Measurements from ENCODE around the gene MYO1D.

The MYO1D gene

GRCh38 chr17:32793841-32794240 lies 83.1 kb downstream of the MYO1D start:
- Histone ChIP-seq H3K9me3 (replicated peaks in 1 of 2; ENCODE audit: control insufficient read depth in 2 of 2, insufficient read depth in 1 of 2, low read depth in 1 of 2, low read length in 2 of 2) (no peaks in the 10 kb centered on the region), H3K14ac (ENCODE audit: low read length) (no peak overlapping the region), H3K9ac (ENCODE audit: low read depth, low read length, poor library complexity) (no peak overlapping the region), H3K4me2 (ENCODE audit: insufficient read depth, low read length, poor library complexity, severe bottlenecking) (no peak overlapping the region), H2BK12ac (ENCODE audit: low read length) (no peak overlapping the region), H3K18ac (ENCODE audit: low read length) (no peak overlapping the region), H2AFZ (ENCODE audit: low read length) (no peak overlapping the region), H3K4me3 (ENCODE audit: low read length in 2 of 2) (no peak overlapping the region), H4K91ac (ENCODE audit: low read depth, low read length, poor library complexity) (no peak overlapping the region), H2BK5ac (ENCODE audit: low read length) (no peak overlapping the region), H3K27ac (replicated peaks; ENCODE audit: low read length) (no peak overlapping the region), H3K4ac (ENCODE audit: low read length) (no peak overlapping the region), H4K8ac (ENCODE audit: low read depth, low read length) (no peak overlapping the region), H3K23ac (ENCODE audit: low read depth, low read length, poor library complexity) (no peak overlapping the region), H2BK15ac (ENCODE audit: low read length) (no peak overlapping the region), H3K79me1 (ENCODE audit: low read depth, low read length) (no peaks in the 10 kb centered on the region), H3K27me3 (ENCODE audit: control insufficient read depth in 3 of 3, insufficient read depth in 3 of 3, low read depth in 1 of 3, low read length in 3 of 3) (peaks cover 0 to 4% (median 0%) of the 10 kb centered on the region in 3 experiments), H2BK120ac (ENCODE audit: low read depth, low read length) (no peak overlapping the region), H3K36me3 (replicated peaks in 1 of 2; ENCODE audit: control insufficient read depth in 2 of 2, insufficient read depth in 2 of 2, low read length in 2 of 2) (no peaks in the 10 kb centered on the region), H3K4me1 (ENCODE audit: control insufficient read depth in 2 of 2, insufficient read depth in 1 of 2, low read depth in 1 of 2, low read length in 2 of 2) (no peaks in the 10 kb centered on the region), H2AK5ac (ENCODE audit: low read depth, low read length) (no peak overlapping the region)
- DNase-seq (ENCODE audit: low spot score), result no peak
- no CpG with 5 or more reads among the region's 4 CpGs for WGBS, 2 donors (ENCODE audit: extremely low coverage in 2 of 2, insufficient read length in 2 of 2, insufficient replicate concordance in 1 of 2)

DNA sequence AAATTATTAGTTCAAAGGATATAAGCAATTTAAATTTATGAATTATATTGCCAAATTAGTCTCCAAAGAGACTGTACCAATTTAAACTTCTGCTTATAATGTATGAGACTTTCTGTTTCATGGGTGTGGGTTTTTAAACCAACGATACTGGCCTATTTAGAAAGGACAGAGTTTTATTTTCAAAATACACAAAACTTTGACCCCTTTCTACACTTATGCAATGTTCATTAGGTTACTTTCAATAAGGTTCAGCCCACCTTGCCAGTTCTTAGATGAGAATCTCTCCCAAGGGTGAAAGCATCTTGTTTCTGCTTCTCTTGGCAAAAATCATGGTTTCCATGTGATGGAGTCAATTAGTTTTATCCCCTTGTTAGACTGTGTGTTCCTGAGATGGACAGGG lies 84.7 kb downstream of the MYO1D start:
- H2BK5ac ChIP-seq (ENCODE audit: low read length), result no peak overlapping the region
- no peak overlapping the region for H3K4me3 ChIP-seq (ENCODE audit: low read length in 2 of 2)
- H3K27ac ChIP-seq (replicated peaks; ENCODE audit: low read length), result no peak overlapping the region
- no peaks in the 10 kb centered on the region for H3K36me3 ChIP-seq (replicated peaks in 1 of 2; ENCODE audit: control insufficient read depth in 2 of 2, insufficient read depth in 2 of 2, low read length in 2 of 2)
- no peak overlapping the region for H3K9ac ChIP-seq (ENCODE audit: low read depth, low read length, poor library complexity)
- H3K79me1 ChIP-seq (ENCODE audit: low read depth, low read length), result no peaks in the 10 kb centered on the region
- H2AK5ac ChIP-seq (ENCODE audit: low read depth, low read length), result no peak overlapping the region
- H3K23ac ChIP-seq (ENCODE audit: low read depth, low read length, poor library complexity), result no peak overlapping the region
- no CpG with 5 or more reads among the region's 1 CpG for WGBS, 2 donors (ENCODE audit: extremely low coverage in 2 of 2, insufficient read length in 2 of 2, insufficient replicate concordance in 1 of 2)
- DNase-seq (ENCODE audit: low spot score), result no peak
- H2BK120ac ChIP-seq (ENCODE audit: low read depth, low read length), result no peak overlapping the region
- no peak overlapping the region for H2BK15ac ChIP-seq (ENCODE audit: low read length)
- no peak overlapping the region for H3K14ac ChIP-seq (ENCODE audit: low read length)
- no peaks in the 10 kb centered on the region for H3K27me3 ChIP-seq (ENCODE audit: control insufficient read depth in 3 of 3, insufficient read depth in 3 of 3, low read depth in 1 of 3, low read length in 3 of 3)
- no peak overlapping the region for H4K91ac ChIP-seq (ENCODE audit: low read depth, low read length, poor library complexity)
- H4K8ac ChIP-seq (ENCODE audit: low read depth, low read length), result no peak overlapping the region
- H3K4me2 ChIP-seq (ENCODE audit: insufficient read depth, low read length, poor library complexity, severe bottlenecking), result no peak overlapping the region
- no peaks in the 10 kb centered on the region for H3K9me3 ChIP-seq (replicated peaks in 1 of 2; ENCODE audit: control insufficient read depth in 2 of 2, insufficient read depth in 1 of 2, low read depth in 1 of 2, low read length in 2 of 2)
- H3K4me1 ChIP-seq (ENCODE audit: control insufficient read depth in 2 of 2, insufficient read depth in 1 of 2, low read depth in 1 of 2, low read length in 2 of 2), result no peaks in the 10 kb centered on the region
- no peak overlapping the region for H3K4ac ChIP-seq (ENCODE audit: low read length)
- no peak overlapping the region for H3K18ac ChIP-seq (ENCODE audit: low read length)
- no peak overlapping the region for H2BK12ac ChIP-seq (ENCODE audit: low read length)
- H2AFZ ChIP-seq (ENCODE audit: low read length), result no peak overlapping the region

DNA sequence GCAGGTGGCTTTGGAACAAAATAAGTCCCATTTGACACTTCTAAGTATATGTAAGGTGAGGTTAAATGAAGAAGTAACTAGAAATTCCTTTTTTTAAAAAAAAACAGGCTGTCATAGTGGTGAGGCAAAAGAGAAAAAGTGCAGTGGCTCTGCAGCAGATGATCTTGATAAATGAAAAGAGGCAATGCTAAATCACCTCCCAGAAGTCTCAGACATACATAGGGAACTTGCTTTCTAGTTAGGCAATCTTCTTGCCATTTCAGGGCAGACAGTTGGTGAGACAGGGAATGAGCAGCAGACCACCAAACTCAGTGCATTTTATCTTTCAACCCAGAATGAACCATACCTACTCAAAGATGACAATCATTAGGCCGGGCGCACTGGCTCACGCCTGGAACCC lies 90.8 kb downstream of the MYO1D start:
- Histone ChIP-seq H2BK5ac (ENCODE audit: low read length) (no peak overlapping the region), H2BK12ac (ENCODE audit: low read length) (no peak overlapping the region), H3K14ac (ENCODE audit: low read length) (no peak overlapping the region), H3K36me3 (replicated peaks in 1 of 2; ENCODE audit: control insufficient read depth in 2 of 2, insufficient read depth in 2 of 2, low read length in 2 of 2) (no peaks in the 10 kb centered on the region), H3K4me2 (ENCODE audit: insufficient read depth, low read length, poor library complexity, severe bottlenecking) (no peak overlapping the region), H3K23ac (ENCODE audit: low read depth, low read length, poor library complexity) (no peak overlapping the region), H2BK120ac (ENCODE audit: low read depth, low read length) (no peak overlapping the region), H2BK15ac (ENCODE audit: low read length) (no peak overlapping the region), H3K9me3 (replicated peaks in 1 of 2; ENCODE audit: control insufficient read depth in 2 of 2, insufficient read depth in 1 of 2, low read depth in 1 of 2, low read length in 2 of 2) (no peaks in the 10 kb centered on the region), H3K18ac (ENCODE audit: low read length) (no peak overlapping the region), H3K4me1 (ENCODE audit: control insufficient read depth in 2 of 2, insufficient read depth in 1 of 2, low read depth in 1 of 2, low read length in 2 of 2) (no peaks in the 10 kb centered on the region), H3K27ac (replicated peaks; ENCODE audit: low read length) (no peak overlapping the region), H3K9ac (ENCODE audit: low read depth, low read length, poor library complexity) (no peak overlapping the region), H2AFZ (ENCODE audit: low read length) (no peak overlapping the region), H3K4me3 (ENCODE audit: low read length in 2 of 2) (no peak overlapping the region), H4K91ac (ENCODE audit: low read depth, low read length, poor library complexity) (no peak overlapping the region), H3K4ac (ENCODE audit: low read length) (no peak overlapping the region), H2AK5ac (ENCODE audit: low read depth, low read length) (no peak overlapping the region), H3K79me1 (ENCODE audit: low read depth, low read length) (no peaks in the 10 kb centered on the region), H3K27me3 (ENCODE audit: control insufficient read depth in 3 of 3, insufficient read depth in 3 of 3, low read depth in 1 of 3, low read length in 3 of 3) (peaks cover 0 to 6% (median 0%) of the 10 kb centered on the region in 3 experiments), H4K8ac (ENCODE audit: low read depth, low read length) (no peak overlapping the region)
- no peak for DNase-seq (ENCODE audit: low spot score)
- no CpG with 5 or more reads among the region's 3 CpGs for WGBS, 2 donors (ENCODE audit: extremely low coverage in 2 of 2, insufficient read length in 2 of 2, insufficient replicate concordance in 1 of 2)

GRCh38 chr17:32784113-32784512 lies 92.8 kb downstream of the MYO1D start:
- H3K27me3 ChIP-seq (ENCODE audit: control insufficient read depth in 3 of 3, insufficient read depth in 3 of 3, low read depth in 1 of 3, low read length in 3 of 3), result peaks cover 0 to 6% (median 2%) of the 10 kb centered on the region in 3 experiments
- H3K27ac ChIP-seq (replicated peaks; ENCODE audit: low read length), result no peak overlapping the region
- no peaks in the 10 kb centered on the region for H3K79me1 ChIP-seq (ENCODE audit: low read depth, low read length)
- H3K23ac ChIP-seq (ENCODE audit: low read depth, low read length, poor library complexity), result no peak overlapping the region
- peaks cover 0 to 3% of the 10 kb centered on the region in 2 donors for H3K9me3 ChIP-seq (replicated peaks in 1 of 2; ENCODE audit: control insufficient read depth in 2 of 2, insufficient read depth in 1 of 2, low read depth in 1 of 2, low read length in 2 of 2)
- no peak overlapping the region for H2BK5ac ChIP-seq (ENCODE audit: low read length)
- H3K4me1 ChIP-seq (ENCODE audit: control insufficient read depth in 2 of 2, insufficient read depth in 1 of 2, low read depth in 1 of 2, low read length in 2 of 2), result no peaks in the 10 kb centered on the region
- no peak overlapping the region for H3K4me2 ChIP-seq (ENCODE audit: insufficient read depth, low read length, poor library complexity, severe bottlenecking)
- no peak overlapping the region for H3K9ac ChIP-seq (ENCODE audit: low read depth, low read length, poor library complexity)
- H3K18ac ChIP-seq (ENCODE audit: low read length), result no peak overlapping the region
- no peaks in the 10 kb centered on the region for H3K36me3 ChIP-seq (replicated peaks in 1 of 2; ENCODE audit: control insufficient read depth in 2 of 2, insufficient read depth in 2 of 2, low read length in 2 of 2)
- no peak for DNase-seq (ENCODE audit: low spot score)
- H2AK5ac ChIP-seq (ENCODE audit: low read depth, low read length), result no peak overlapping the region
- WGBS, 2 donors (ENCODE audit: extremely low coverage in 2 of 2, insufficient read length in 2 of 2, insufficient replicate concordance in 1 of 2), result no CpG with 5 or more reads among the region's 3 CpGs
- no peak overlapping the region for H3K14ac ChIP-seq (ENCODE audit: low read length)
- no peak overlapping the region for H2AFZ ChIP-seq (ENCODE audit: low read length)
- H4K8ac ChIP-seq (ENCODE audit: low read depth, low read length), result no peak overlapping the region
- H4K91ac ChIP-seq (ENCODE audit: low read depth, low read length, poor library complexity), result no peak overlapping the region
- H3K4ac ChIP-seq (ENCODE audit: low read length), result no peak overlapping the region
- H2BK120ac ChIP-seq (ENCODE audit: low read depth, low read length), result no peak overlapping the region
- no peak overlapping the region for H2BK15ac ChIP-seq (ENCODE audit: low read length)
- no peak overlapping the region for H2BK12ac ChIP-seq (ENCODE audit: low read length)
- H3K4me3 ChIP-seq (ENCODE audit: low read length in 2 of 2), result no peak overlapping the region
